ENCODE data around the gene S100A13.

The S100A13 gene

GRCh38 chr1:153636312-153636711, 9.0 kb upstream of the S100A13 start:
- H3K36me3 ChIP-seq (ENCODE audit: low read depth): peaks cover 66% of the 10 kb centered on the region
- H3K27ac ChIP-seq (ENCODE audit: poor library complexity, severe bottlenecking): no peak overlapping the region

GRCh38 chr1:153635872-153636271, 8.6 kb upstream of the S100A13 start:
- DNase-seq (ENCODE audit: low spot score) (no peak), ATAC-seq (ENCODE audit: low read depth) (no peak)
- Histone ChIP-seq H3K4me3 (ENCODE audit: severe bottlenecking) (no peak overlapping the region), H3K27ac (ENCODE audit: poor library complexity, severe bottlenecking) (peak overlapping the region; percentile 91), H3K9me3 (ENCODE audit: severe bottlenecking) (no peaks in the 10 kb centered on the region), H3K36me3 (ENCODE audit: low read depth) (peaks cover 62% of the 10 kb centered on the region), H3K27me3 (ENCODE audit: insufficient read depth, poor library complexity, severe bottlenecking) (no peaks in the 10 kb centered on the region), H3K4me1 (ENCODE audit: insufficient read depth, poor library complexity, severe bottlenecking) (no peaks in the 10 kb centered on the region)
- TF ChIP-seq CTCF (IDR thresholded peaks at IDR 0.05; ENCODE audit: poor library complexity, severe bottlenecking): no peak

More at GRCh38 chr1:153636312-153636711, 9.0 kb upstream of the S100A13 start:
- Histone ChIP-seq H3K4me3 (ENCODE audit: severe bottlenecking) (no peak overlapping the region), H3K27me3 (ENCODE audit: insufficient read depth, poor library complexity, severe bottlenecking) (no peaks in the 10 kb centered on the region), H3K9me3 (ENCODE audit: severe bottlenecking) (no peaks in the 10 kb centered on the region), H3K4me1 (ENCODE audit: insufficient read depth, poor library complexity, severe bottlenecking) (no peaks in the 10 kb centered on the region)
- no peak for ATAC-seq (ENCODE audit: low read depth)
- TF ChIP-seq CTCF (IDR thresholded peaks at IDR 0.05; ENCODE audit: poor library complexity, severe bottlenecking): no peak
- no peak for DNase-seq (ENCODE audit: low spot score)

GRCh38 chr1:153633754-153634665, 6.7 kb upstream of the S100A13 start, which contains the start of gene CHTOP:
TSS of gene CHTOP (plus strand) at chr1:153634066. CDS start at chr1:153636589, 2,523 bp downstream.
- peak within 1 kb of the TSS; percentile 90 for H3K4me3 ChIP-seq (ENCODE audit: severe bottlenecking)
- H3K4me1 ChIP-seq (ENCODE audit: insufficient read depth, poor library complexity, severe bottlenecking): no peaks in the 10 kb centered on the region
- peak within 1 kb of the TSS; percentile 91 for H3K27ac ChIP-seq (ENCODE audit: poor library complexity, severe bottlenecking)
- H3K27me3 ChIP-seq (ENCODE audit: insufficient read depth, poor library complexity, severe bottlenecking): no peaks in the 10 kb centered on the region
- no peaks in the 10 kb centered on the region for H3K9me3 ChIP-seq (ENCODE audit: severe bottlenecking)
- peaks cover 43% of the 10 kb centered on the region for H3K36me3 ChIP-seq (ENCODE audit: low read depth)
- DNase-seq (ENCODE audit: low spot score) (peak; percentile 98), ATAC-seq (ENCODE audit: low read depth) (peak; percentile 87)
- TF ChIP-seq CTCF (IDR thresholded peaks at IDR 0.05; ENCODE audit: poor library complexity, severe bottlenecking): no peak

GRCh38 chr1:153633161-153633753, 6.0 kb upstream of the S100A13 start:
- DNase-seq (ENCODE audit: low spot score): no peak
- peak overlapping the region; percentile 90 for H3K4me3 ChIP-seq (ENCODE audit: severe bottlenecking)
- no peaks in the 10 kb centered on the region for H3K27me3 ChIP-seq (ENCODE audit: insufficient read depth, poor library complexity, severe bottlenecking)
- peaks cover 36% of the 10 kb centered on the region for H3K36me3 ChIP-seq (ENCODE audit: low read depth)
- no peak for TF ChIP-seq CTCF (IDR thresholded peaks at IDR 0.05; ENCODE audit: poor library complexity, severe bottlenecking)
- no peaks in the 10 kb centered on the region for H3K4me1 ChIP-seq (ENCODE audit: insufficient read depth, poor library complexity, severe bottlenecking)
- ATAC-seq (ENCODE audit: low read depth): no peak
- H3K27ac ChIP-seq (ENCODE audit: poor library complexity, severe bottlenecking): peak overlapping the region; percentile 91
- H3K9me3 ChIP-seq (ENCODE audit: severe bottlenecking): no peaks in the 10 kb centered on the region

All from RWPE2 (cell line).